H9 (cell line): Measurements from ENCODE around the gene MMP26. TPM values are rescaled to one million over a fixed set of nuclear protein-coding genes. Genes with fewer than 3 reads are reported as not detected.

Experiments used
- DNase-seq: peaks from one replicate; pipeline ENCODE4 v3.0.0-alpha.2; 2017
- H2AFZ ChIP-seq: one replicate; pipeline ENCODE4 v1.6.1; 2013; ENCODE audit warnings: mild to moderate bottlenecking, low read length, control low read depth, moderate library complexity
- H2AK5ac ChIP-seq: 2 replicates; pipeline ENCODE4 v1.6.1; 2013; ENCODE audit warnings: low read length, control low read depth, mixed read lengths; ENCODE audit not compliant: insufficient read length
- H2BK120ac ChIP-seq: one replicate; pipeline ENCODE4 v1.6.1; 2013; ENCODE audit warnings: low read depth, mild to moderate bottlenecking, low read length, control low read depth, inconsistent platforms; ENCODE audit not compliant: poor library complexity, severe bottlenecking
- H2BK12ac ChIP-seq: 2 replicates; pipeline ENCODE4 v1.6.1; 2013; ENCODE audit warnings: low read length, control low read depth, mixed read lengths, low read depth; ENCODE audit not compliant: insufficient read length
- H2BK15ac ChIP-seq: 2 replicates; pipeline ENCODE4 v1.6.1; 2013; ENCODE audit warnings: low read depth, low read length, control low read depth
- H2BK20ac ChIP-seq: one replicate; pipeline ENCODE4 v1.6.1; 2013; ENCODE audit warnings: low read depth, mild to moderate bottlenecking, low read length, control low read depth, inconsistent platforms; ENCODE audit not compliant: poor library complexity, severe bottlenecking
- H2BK5ac ChIP-seq: 2 replicates; pipeline ENCODE4 v1.6.1; 2013; ENCODE audit warnings: low read length, control low read depth, mixed read lengths; ENCODE audit not compliant: insufficient read length
- H3K14ac ChIP-seq: 2 replicates; pipeline ENCODE4 v1.6.1; 2013; ENCODE audit warnings: low read length, control low read depth; ENCODE audit not compliant: insufficient read depth
- H3K18ac ChIP-seq: 2 replicates; pipeline ENCODE4 v1.6.1; 2013; ENCODE audit warnings: low read depth, mild to moderate bottlenecking, mixed read lengths, low read length, control low read depth; ENCODE audit not compliant: insufficient read length
- H3K23ac ChIP-seq: 2 replicates; pipeline ENCODE4 v1.6.1; 2013; ENCODE audit warnings: low read length, control low read depth, mixed read lengths, low read depth; ENCODE audit not compliant: insufficient read length
- H3K23me2 ChIP-seq: 2 replicates; pipeline ENCODE4 v1.6.1; 2013; ENCODE audit warnings: low read depth, mild to moderate bottlenecking, mixed read lengths, low read length, control low read depth; ENCODE audit not compliant: insufficient read length, poor library complexity, severe bottlenecking
- H3K27ac ChIP-seq: 2 replicates; pipeline ENCODE4 v1.5.1; 2013; ENCODE audit warnings: low read length, control low read depth, mixed read lengths, low read depth; ENCODE audit not compliant: insufficient read length
- H3K27me3 ChIP-seq: 2 replicates; pipeline ENCODE4 v1.6.1; 2013; ENCODE audit warnings: low read length, control low read depth, inconsistent platforms; ENCODE audit not compliant: insufficient read depth
- H3K4ac ChIP-seq: 2 replicates; pipeline ENCODE4 v1.6.1; 2013; ENCODE audit warnings: low read depth, mild to moderate bottlenecking, control low read depth, inconsistent platforms, low read length, moderate library complexity
- H3K4me1 ChIP-seq: 2 replicates; pipeline ENCODE4 v1.6.1; 2013; ENCODE audit warnings: low read length, control low read depth, inconsistent platforms; ENCODE audit not compliant: insufficient read depth
- H3K4me2 ChIP-seq: 2 replicates; pipeline ENCODE4 v1.6.1; 2013; ENCODE audit warnings: low read length, control low read depth, mixed read lengths; ENCODE audit not compliant: insufficient read length, insufficient read depth
- H3K56ac ChIP-seq: 2 replicates; pipeline ENCODE4 v1.6.1; 2013; ENCODE audit warnings: low read depth, mild to moderate bottlenecking, mixed read lengths, low read length, control low read depth; ENCODE audit not compliant: insufficient read length
- H3K79me1 ChIP-seq: 2 replicates; pipeline ENCODE4 v1.6.1; 2013; ENCODE audit warnings: low read depth, mild to moderate bottlenecking, moderate library complexity, low read length, control low read depth, inconsistent platforms; ENCODE audit not compliant: insufficient read depth, poor library complexity, severe bottlenecking
- H3K79me2 ChIP-seq: 2 replicates; pipeline ENCODE4 v1.6.1; 2013; ENCODE audit warnings: low read length, control low read depth, inconsistent platforms; ENCODE audit not compliant: insufficient read depth
- H3K9ac ChIP-seq: 2 replicates; pipeline ENCODE4 v1.6.1; 2013; ENCODE audit warnings: low read length, control low read depth, mixed read lengths; ENCODE audit not compliant: insufficient read length; ENCODE audit errors: extremely low read depth
- H3K9me3 ChIP-seq: one replicate; pipeline ENCODE4 v1.6.1; 2013; ENCODE audit warnings: low read depth, low read length, inconsistent platforms; ENCODE audit not compliant: control insufficient read depth
- H3T11ph ChIP-seq: one replicate; pipeline ENCODE4 v1.6.1; 2013; ENCODE audit warnings: mild to moderate bottlenecking, low read length, control low read depth, inconsistent platforms
- H4K20me1 ChIP-seq: one replicate; pipeline ENCODE4 v1.6.1; 2013; ENCODE audit not compliant: control insufficient read depth, insufficient read length, insufficient read depth
- H4K5ac ChIP-seq: 2 replicates; pipeline ENCODE4 v1.6.1; 2013; ENCODE audit warnings: low read depth, mild to moderate bottlenecking, mixed read lengths, low read length, control low read depth; ENCODE audit not compliant: insufficient read length
- H4K8ac ChIP-seq: replicated peaks from 2 replicates; pipeline ENCODE4 v1.6.1; 2013; ENCODE audit warnings: low read length, control low read depth, mixed read lengths, low read depth; ENCODE audit not compliant: insufficient read length
- H4K91ac ChIP-seq: 2 replicates; pipeline ENCODE4 v1.6.1; 2013; ENCODE audit warnings: low read depth, mild to moderate bottlenecking, moderate library complexity, mixed read lengths, low read length, control low read depth; ENCODE audit not compliant: insufficient read length
- H3K27ac Mint-ChIP-seq, 3 experiments: 2 replicates in 2 of 3; 3 replicates in 1 of 3; pipeline ENCODE4 v1.8.0; 2020 to 2021; ENCODE audit warnings: mixed read lengths in 3 of 3, mild to moderate bottlenecking in 1 of 3, moderate library complexity in 1 of 3
- H3K27me3 Mint-ChIP-seq: 2 replicates; pipeline ENCODE4 v1.8.0; 2021; ENCODE audit warnings: low read depth, mild to moderate bottlenecking, moderate library complexity, mixed read lengths
- H3K36me3 Mint-ChIP-seq, 3 experiments: 2 replicates in 2 of 3; 3 replicates in 1 of 3; pipeline ENCODE4 v1.8.0; 2020 to 2021; ENCODE audit warnings: low read depth in 3 of 3, mixed read lengths in 3 of 3; ENCODE audit not compliant: insufficient read depth in 1 of 3
- H3K4me1 Mint-ChIP-seq, 2 experiments: 2 replicates each; pipeline ENCODE4 v1.8.0; 2020; ENCODE audit warnings: mixed read lengths in 2 of 2
- H3K4me3 Mint-ChIP-seq, 2 experiments: 2 replicates in 1 of 2; 3 replicates in 1 of 2; pipeline ENCODE4 v1.8.0; 2020 to 2021; ENCODE audit warnings: mild to moderate bottlenecking in 2 of 2, mixed read lengths in 2 of 2, moderate library complexity in 1 of 2
- H3K9me3 Mint-ChIP-seq, 2 experiments: 2 replicates in 1 of 2; 3 replicates in 1 of 2; pipeline ENCODE4 v1.8.0; 2020; ENCODE audit warnings: mild to moderate bottlenecking in 2 of 2, mixed read lengths in 2 of 2, moderate library complexity in 1 of 2
- CTCF ChIP-seq: fragments of 200-600 bp; sonication (generic); conservative IDR thresholded peaks from 3 replicates; pipeline ENCODE4 v1.8.0; 2021; ENCODE audit warnings: antibody characterized with exemption, mild to moderate bottlenecking
- WGBS: extraction: QIAGEN DNeasy Blood & Tissue Kit; methylation state at CpG from one replicate; pipeline ENCODE4 v1.1.7; 2013; ENCODE audit warnings: missing lambda C conversion rate, low lambda C conversion rate, mixed read lengths; ENCODE audit not compliant: insufficient read length; ENCODE audit errors: extremely low coverage; 5-methylcytosine and 5-hydroxymethylcytosine counted together
- total RNA-seq: library from RNA; stranded (reverse); gene quantifications from 2 replicates; pipeline ENCODE4 v1.2.1, GENCODE V29; 2021

MMP26 gene
- total RNA-seq, 1 experiment from 2014 or later = not detected

- DNase-seq = no peak
- Histone ChIP-seq H3K23me2 (no peaks in the 10 kb centered on the region), H4K20me1 (no peaks in the 10 kb centered on the region), H2BK5ac (no peak overlapping the region), H3K23ac (no peak overlapping the region), H2AFZ (no peak overlapping the region), H3K9me3 (no peaks in the 10 kb centered on the region), H3K14ac (no peak overlapping the region), H2BK12ac (no peak overlapping the region), H3K79me2 (no peaks in the 10 kb centered on the region), H3K27me3 (no peaks in the 10 kb centered on the region), H3K56ac (no peak overlapping the region), H4K8ac (no peak overlapping the region), H3K9ac (no peak overlapping the region), H3K79me1 (no peaks in the 10 kb centered on the region), H3T11ph (no peak overlapping the region), H3K18ac (no peak overlapping the region), H4K91ac (no peak overlapping the region), H2AK5ac (no peak overlapping the region), H2BK120ac (no peak overlapping the region), H2BK15ac (no peak overlapping the region), H3K27ac (no peak overlapping the region), H3K4me2 (no peak overlapping the region), H3K4me1 (no peaks in the 10 kb centered on the region), H2BK20ac (no peak overlapping the region), H3K4ac (no peak overlapping the region), H4K5ac (no peak overlapping the region)
- no peak for TF ChIP-seq CTCF
- Mint-ChIP-seq H3K27me3 (no peaks in the 10 kb centered on the region), H3K4me3 (no peak overlapping the region), H3K9me3 (no peaks in the 10 kb centered on the region), H3K36me3 (no peaks in the 10 kb centered on the region), H3K4me1 (no peaks in the 10 kb centered on the region), H3K27ac (no peak overlapping the region)
- no CpG with 5 or more reads among the region's 6 CpGs for WGBS
Observed at GRCh38 chr11:4748438-4748837, 43.9 kb downstream of the MMP26 start.
